GM23338 (cell line): ENCODE data around the gene SARS2. TPM values are rescaled to one million over a fixed set of nuclear protein-coding genes. Genes with fewer than 3 reads are reported as not detected.

Source experiments
- ATAC-seq: fragments of 200-7000 bp; cut with Tn5 transposase; 3 replicates; pipeline ENCODE4 v1.9.1; 2020
- DNase-seq: peaks from one replicate; pipeline ENCODE4 v3.0.0-alpha.2; 2015; ENCODE audit warnings: low spot score
- H2AFZ ChIP-seq: fragments of 200-600 bp; sonication (generic); 2 replicates; pipeline ENCODE4 v1.8.0; 2016; ENCODE audit warnings: antibody characterized with exemption, mild to moderate bottlenecking, moderate library complexity
- H3F3A ChIP-seq: fragments of 200-600 bp; sonication (generic); replicated peaks from 2 replicates; pipeline ENCODE4 v1.8.0; 2017; ENCODE audit warnings: antibody characterized with exemption, mixed run types, low read depth
- H3K27ac ChIP-seq: fragments of 200-600 bp; sonication (generic); 2 replicates; pipeline ENCODE4 v1.6.1; 2016; ENCODE audit warnings: low read depth
- H3K27me3 ChIP-seq: fragments of 200-600 bp; sonication (generic); 2 replicates; pipeline ENCODE4 v1.8.0; 2016; ENCODE audit warnings: mild to moderate bottlenecking, mixed run types, moderate library complexity; ENCODE audit not compliant: insufficient read depth
- H3K36me3 ChIP-seq: fragments of 200-600 bp; sonication (generic); 2 replicates; pipeline ENCODE4 v1.8.0; 2016; ENCODE audit warnings: mild to moderate bottlenecking; ENCODE audit not compliant: insufficient read depth
- H3K4me1 ChIP-seq: fragments of 200-600 bp; sonication (generic); 2 replicates; pipeline ENCODE4 v1.8.0; 2016; ENCODE audit warnings: mild to moderate bottlenecking, moderate library complexity; ENCODE audit not compliant: insufficient read depth
- H3K4me2 ChIP-seq: fragments of 200-600 bp; sonication (generic); 2 replicates; pipeline ENCODE4 v1.7.1; 2017; ENCODE audit warnings: mixed run types
- H3K4me3 ChIP-seq: fragments of 200-600 bp; sonication (generic); 2 replicates; pipeline ENCODE4 v1.6.1; 2016; ENCODE audit warnings: mixed run types
- H3K79me2 ChIP-seq: fragments of 200-600 bp; sonication (generic); replicated peaks from 2 replicates; pipeline ENCODE4 v1.8.0; 2017; ENCODE audit warnings: mild to moderate bottlenecking; ENCODE audit not compliant: insufficient read depth
- H3K9me2 ChIP-seq: fragments of 200-600 bp; sonication (generic); 2 replicates; pipeline ENCODE4 v1.8.0; 2017; ENCODE audit not compliant: insufficient read depth
- H4K20me1 ChIP-seq: fragments of 200-600 bp; sonication (generic); replicated peaks from 2 replicates; pipeline ENCODE4 v1.8.0; 2017; ENCODE audit warnings: mild to moderate bottlenecking; ENCODE audit not compliant: insufficient read depth
- H3K27ac Mint-ChIP-seq: 2 replicates; pipeline ENCODE4 v1.8.0; 2020; ENCODE audit warnings: inconsistent platforms, mild to moderate bottlenecking, moderate library complexity, mixed read lengths
- H3K27me3 Mint-ChIP-seq: 3 replicates; pipeline ENCODE4 v1.8.0; 2022; ENCODE audit warnings: low read depth, mild to moderate bottlenecking, moderate library complexity, mixed read lengths, inconsistent platforms; ENCODE audit not compliant: insufficient read depth, poor library complexity
- H3K36me3 Mint-ChIP-seq: 3 replicates; pipeline ENCODE4 v1.8.0; 2021; ENCODE audit warnings: low read depth, mild to moderate bottlenecking, inconsistent platforms, moderate library complexity, mixed read lengths
- H3K4me1 Mint-ChIP-seq: 3 replicates; pipeline ENCODE4 v1.8.0; 2020; ENCODE audit warnings: mild to moderate bottlenecking, inconsistent platforms, mixed read lengths
- H3K4me3 Mint-ChIP-seq: 3 replicates; pipeline ENCODE4 v1.8.0; 2021; ENCODE audit warnings: moderate library complexity, mild to moderate bottlenecking, inconsistent platforms, mixed read lengths
- H3K9me3 Mint-ChIP-seq: 3 replicates; pipeline ENCODE4 v1.8.0; 2020; ENCODE audit warnings: moderate library complexity, mild to moderate bottlenecking, inconsistent platforms, mixed read lengths
- CREB1 ChIP-seq: fragments of 250-450 bp; sonication (Bioruptor Pico); IDR thresholded peaks from 2 replicates; pipeline ENCODE4 v1.5.0; 2020; ENCODE audit warnings: low read depth, mild to moderate bottlenecking, moderate library complexity
- ETS1 ChIP-seq: IDR thresholded peaks from 2 replicates; pipeline ENCODE4 v1.6.1; 2016; ENCODE audit warnings: antibody characterized with exemption
- EZH2 ChIP-seq: fragments of 200-600 bp; sonication (generic); IDR thresholded peaks from one replicate; pipeline ENCODE4 v1.8.0; 2017; ENCODE audit warnings: antibody characterized with exemption, mild to moderate bottlenecking, low read depth; ENCODE audit not compliant: unreplicated experiment
- NANOG ChIP-seq: IDR thresholded peaks from 2 replicates; pipeline ENCODE4 v1.6.1; 2016; ENCODE audit warnings: antibody characterized with exemption, borderline replicate concordance
- POLR2AphosphoS5 ChIP-seq: IDR thresholded peaks from 2 replicates; pipeline ENCODE4 v1.6.1; 2016; ENCODE audit warnings: antibody characterized with exemption, low read depth
- ZNF114 ChIP-seq: fragments of 250-450 bp; sonication (Bioruptor Pico); IDR thresholded peaks from 2 replicates; pipeline ENCODE4 v1.5.0; 2020; ENCODE audit warnings: mild to moderate bottlenecking, moderate library complexity
- ZNF331 ChIP-seq: fragments of 250-450 bp; sonication (Bioruptor Pico); IDR thresholded peaks from 2 replicates; pipeline ENCODE4 v1.5.0; 2020; ENCODE audit warnings: low read depth, mild to moderate bottlenecking, moderate library complexity
- ZNF462 ChIP-seq: fragments of 250-450 bp; sonication (Bioruptor Pico); IDR thresholded peaks from 2 replicates; pipeline ENCODE4 v1.5.0; 2020; ENCODE audit warnings: mild to moderate bottlenecking, moderate library complexity
- polyA plus RNA-seq: library from polyadenylated mRNA; unstranded; fragments of >200 nt; fragmentation: Nextera tagmentation; extraction: Ambion mirVana; gene quantifications from 2 replicates; pipeline ENCODE4 v1.2.1, GENCODE V29; 2016
- total RNA-seq: library from RNA; depleted of rRNA; stranded (reverse); fragments of >200 nt; shearing (Covaris generic); gene quantifications from 2 replicates; pipeline ENCODE4 v1.2.3, GENCODE V29; 2014

Gene SARS2
- total and polyA plus RNA-seq, 2 experiments from 2014 or later, result 70.6 to 75.7 TPM

- TF ChIP-seq ZNF462 (CRISPR knock-in tag) (no peak), ZNF331 (CRISPR knock-in tag) (no peak)
Observed at GRCh38 chr19:38880076-38880881, 50.3 kb downstream of the SARS2 start (continued).

GRCh38 chr19:38879400-38879751 lies 51.2 kb downstream of the SARS2 start:
- H3K4me1 ChIP-seq, result peaks cover 17% of the 10 kb centered on the region
- H3K9me3 Mint-ChIP-seq, result no peaks in the 10 kb centered on the region
- no peaks in the 10 kb centered on the region for H3K9me2 ChIP-seq
- no peak for DNase-seq
- no peaks in the 10 kb centered on the region; the same call in 2 of the 3 replicates for H3K36me3 Mint-ChIP-seq
- H3K79me2 ChIP-seq, result no peaks in the 10 kb centered on the region
- no peaks in the 10 kb centered on the region for H4K20me1 ChIP-seq
- no peaks in the 10 kb centered on the region for H3F3A ChIP-seq
- H3K4me3 ChIP-seq, result no peak overlapping the region
- no peak for ATAC-seq
- H3K27me3 ChIP-seq, result peaks cover 3% of the 10 kb centered on the region; the same call in 1 of the 2 replicates
- no peak overlapping the region for H3K27ac ChIP-seq
- no peak overlapping the region for H2AFZ ChIP-seq
- no peaks in the 10 kb centered on the region for H3K36me3 ChIP-seq
- peaks cover 27% of the 10 kb centered on the region for H3K4me1 Mint-ChIP-seq
- no peak overlapping the region for H3K27ac Mint-ChIP-seq
- H3K4me3 Mint-ChIP-seq, result no peak overlapping the region
- peaks cover 8% of the 10 kb centered on the region for H3K27me3 Mint-ChIP-seq
- no peak overlapping the region for H3K4me2 ChIP-seq
- TF ChIP-seq ETS1, result no peak
- no peak for TF ChIP-seq ZNF114 (CRISPR knock-in tag)
- TF ChIP-seq POLR2AphosphoS5, result no peak
- TF ChIP-seq EZH2, result no peak
- no peak for TF ChIP-seq CREB1
- no peak for TF ChIP-seq NANOG
- no peak for TF ChIP-seq ZNF462 (CRISPR knock-in tag)
